T-helper 9 cell (primary cell): ENCODE results near the gene OPRM1.
"Not testable (repeated sequence)": the region's sequence is repeated elsewhere in the genome, so short reads cannot be mapped to it uniquely, and the experiment has no call there.

Source experiments
- DNase-seq: peaks from one replicate; pipeline ENCODE4 v3.0.0-alpha.2; 2020
- total RNA-seq, 2 donors: gene quantifications; one replicate each; lab custom pipeline; 2026; lab: John Stamatoyannopoulos, UW

Gene OPRM1
- total RNA-seq = 0 reads per million in 2 donors

GRCh38 chr6:154039231-154039842 lies at the start of gene OPRM1:
TSS of gene OPRM1 (plus strand) at chr6:154039240. CDS start at chr6:154039545, 305 bp downstream.
- DNase-seq = no peak

- no peak for DNase-seq
Observed at GRCh38 chr6:153989989-153990388, 49.1 kb upstream of the OPRM1 start.

GRCh38 chr6:153994004-153994403 lies 45.0 kb upstream of the OPRM1 start:
- no peak for DNase-seq

GRCh38 chr6:153994811-153995210 lies 44.2 kb upstream of the OPRM1 start:
- DNase-seq = no peak

GRCh38 chr6:153997221-153997620 lies 41.8 kb upstream of the OPRM1 start:
- no peak for DNase-seq

- no peak for DNase-seq
Observed at GRCh38 chr6:154001494-154002285, 37.4 kb upstream of the OPRM1 start.

- no peak for DNase-seq
Observed at GRCh38 chr6:154002894-154003293, 36.1 kb upstream of the OPRM1 start.

GRCh38 chr6:154010371-154010770 lies 28.7 kb upstream of the OPRM1 start:
- DNase-seq = no peak

- DNase-seq = no peak
Observed at GRCh38 chr6:154012852-154013251, 26.2 kb upstream of the OPRM1 start.

GRCh38 chr6:154017786-154018185 lies 21.3 kb upstream of the OPRM1 start:
- no peak for DNase-seq

GRCh38 chr6:154030646-154031045 lies 8.4 kb upstream of the OPRM1 start:
- no peak for DNase-seq

GRCh38 chr6:154041001-154041400 lies 2.0 kb downstream of the OPRM1 start:
- DNase-seq = no peak

- DNase-seq = no peak
Observed at GRCh38 chr6:154053141-154053540, 14.1 kb downstream of the OPRM1 start.

- no peak for DNase-seq
Observed at GRCh38 chr6:154056536-154056935, 17.5 kb downstream of the OPRM1 start.

GRCh38 chr6:154057098-154057497 lies 18.1 kb downstream of the OPRM1 start:
- no peak for DNase-seq

- DNase-seq = no peak
Observed at GRCh38 chr6:154058963-154059680, 20.1 kb downstream of the OPRM1 start.

GRCh38 chr6:154060076-154060475 lies 21.0 kb downstream of the OPRM1 start:
- DNase-seq = no peak

GRCh38 chr6:154070041-154070440 lies 31.0 kb downstream of the OPRM1 start:
- no peak for DNase-seq

- DNase-seq = no peak
Observed at GRCh38 chr6:154070657-154071056, 31.6 kb downstream of the OPRM1 start.

- no peak for DNase-seq
Observed at GRCh38 chr6:154071236-154071635, 32.2 kb downstream of the OPRM1 start.

- DNase-seq = no peak
Observed at GRCh38 chr6:154071711-154072110, 32.7 kb downstream of the OPRM1 start.

- not testable (repeated sequence) for DNase-seq
Observed at GRCh38 chr6:154078596-154078995, 39.6 kb downstream of the OPRM1 start.

GRCh38 chr6:154080461-154081189 lies 41.6 kb downstream of the OPRM1 start:
- DNase-seq = no peak
